ENCODE data around the gene XIAP.

The XIAP gene

GRCh38 chrX:123960956-123961267 lies 101.1 kb downstream of the XIAP start:
- DNase-seq (ENCODE audit: low read depth), result no peak

GRCh38 chrX:123961268-123962005 lies 101.6 kb downstream of the XIAP start, which contains the start of gene STAG2:
TSS of gene STAG2 (plus strand) at chrX:123961706. CDS start at chrX:124022628, 60,922 bp downstream.
- peak; percentile 13 for DNase-seq (ENCODE audit: low read depth)

- DNase-seq (ENCODE audit: low read depth), result no peak
These were observed 102.2 kb downstream of the XIAP start for GRCh38 chrX:123962006-123962467.

GRCh38 chrX:123962794-123963373 lies 103.0 kb downstream of the XIAP start:
- peak; percentile 62 for DNase-seq (ENCODE audit: low read depth)

Data from stimulated activated CD8-positive, alpha-beta memory T cell treated with anti-CD3 and anti-CD28 coated beads, Interleukin-15, amount 100 ng/mL, for 1 hour (primary cell).